Measurements from ENCODE around the gene PRAMEF2. TPM values are rescaled to one million over a fixed set of nuclear protein-coding genes. Genes with fewer than 3 reads are reported as not detected.

The PRAMEF2 gene
- total and polyA plus RNA-seq, 2 of the 8 experiments (the other 6 are each of a cell fraction or from before 2014, with no cell fraction given): not detected

Other genes with a start within 250 kb of the PRAMEF2 start
- 32.5 and 37.8 TPM in 2 replicates for gene DHRS3, start 238.9 kb upstream of the PRAMEF2 start, total RNA-seq (2021; fragmentation: NEBNext Ultra II Directional; extraction: Animal tissue kit (Norgen Biotek cat#: 25700))
- gene DHRS3, start 238.9 kb upstream of the PRAMEF2 start, polyA plus RNA-seq (2011; rRNA removed): 36.4 and 41.9 TPM in 2 replicates
- 0.40 TPM in 1 of 2 replicates, not detected in the other for gene AADACL4, start 213.0 kb upstream of the PRAMEF2 start, total RNA-seq (2021; fragmentation: NEBNext Ultra II Directional; extraction: Animal tissue kit (Norgen Biotek cat#: 25700))
- gene AADACL4, start 213.0 kb upstream of the PRAMEF2 start, polyA plus RNA-seq (2011; rRNA removed): 0.08 and 0.13 TPM in 2 replicates
- 2.3 and 2.4 TPM in 2 replicates for gene AADACL3, start 141.0 kb upstream of the PRAMEF2 start, total RNA-seq (2021; fragmentation: NEBNext Ultra II Directional; extraction: Animal tissue kit (Norgen Biotek cat#: 25700))
- 0.33 and 0.52 TPM in 2 replicates for gene AADACL3, start 141.0 kb upstream of the PRAMEF2 start, polyA plus RNA-seq (2011; rRNA removed)
- gene CFAP107, start 110.9 kb upstream of the PRAMEF2 start, total RNA-seq (2021; fragmentation: NEBNext Ultra II Directional; extraction: Animal tissue kit (Norgen Biotek cat#: 25700)): not detected in 2 replicates
- gene CFAP107, start 110.9 kb upstream of the PRAMEF2 start, polyA plus RNA-seq (2011; rRNA removed): 0.13 and 0.23 TPM in 2 replicates
- gene PRAMEF12, start 83.3 kb upstream of the PRAMEF2 start, total RNA-seq (2021; fragmentation: NEBNext Ultra II Directional; extraction: Animal tissue kit (Norgen Biotek cat#: 25700)): not detected in 2 replicates
- gene PRAMEF12, start 83.3 kb upstream of the PRAMEF2 start, polyA plus RNA-seq (2011; rRNA removed): not detected in 2 replicates
- not detected in 2 replicates for gene PRAMEF1, start 65.7 kb upstream of the PRAMEF2 start, total RNA-seq (2021; fragmentation: NEBNext Ultra II Directional; extraction: Animal tissue kit (Norgen Biotek cat#: 25700))
- gene PRAMEF1, start 65.7 kb upstream of the PRAMEF2 start, polyA plus RNA-seq (2011; rRNA removed): not detected in 2 replicates
- not detected in 2 replicates for gene PRAMEF11, start 25.7 kb upstream of the PRAMEF2 start, total RNA-seq (2021; fragmentation: NEBNext Ultra II Directional; extraction: Animal tissue kit (Norgen Biotek cat#: 25700))
- not detected in 2 replicates for gene PRAMEF11, start 25.7 kb upstream of the PRAMEF2 start, polyA plus RNA-seq (2011; rRNA removed)
- not detected in 2 replicates for gene HNRNPCL1, start 8.4 kb upstream of the PRAMEF2 start, total RNA-seq (2021; fragmentation: NEBNext Ultra II Directional; extraction: Animal tissue kit (Norgen Biotek cat#: 25700))
- gene HNRNPCL1, start 8.4 kb upstream of the PRAMEF2 start, polyA plus RNA-seq (2011; rRNA removed): not detected in 2 replicates
- not detected in 2 replicates for gene PRAMEF4, start 29.1 kb downstream of the PRAMEF2 start, total RNA-seq (2021; fragmentation: NEBNext Ultra II Directional; extraction: Animal tissue kit (Norgen Biotek cat#: 25700))
- not detected in 2 replicates for gene PRAMEF4, start 29.1 kb downstream of the PRAMEF2 start, polyA plus RNA-seq (2011; rRNA removed)
- not detected in 2 replicates for gene PRAMEF10, start 41.2 kb downstream of the PRAMEF2 start, total RNA-seq (2021; fragmentation: NEBNext Ultra II Directional; extraction: Animal tissue kit (Norgen Biotek cat#: 25700))
- gene PRAMEF10, start 41.2 kb downstream of the PRAMEF2 start, polyA plus RNA-seq (2011; rRNA removed): not detected in 2 replicates
- gene PRAMEF7, start 59.5 kb downstream of the PRAMEF2 start, total RNA-seq (2021; fragmentation: NEBNext Ultra II Directional; extraction: Animal tissue kit (Norgen Biotek cat#: 25700)): not detected in 2 replicates
- gene PRAMEF7, start 59.5 kb downstream of the PRAMEF2 start, polyA plus RNA-seq (2011; rRNA removed): not detected in 2 replicates
- not detected in 2 replicates for gene PRAMEF6, start 90.5 kb downstream of the PRAMEF2 start, total RNA-seq (2021; fragmentation: NEBNext Ultra II Directional; extraction: Animal tissue kit (Norgen Biotek cat#: 25700))
- not detected in 2 replicates for gene PRAMEF6, start 90.5 kb downstream of the PRAMEF2 start, polyA plus RNA-seq (2011; rRNA removed)
- not detected in 2 replicates for gene PRAMEF27, start 199.5 kb downstream of the PRAMEF2 start, total RNA-seq (2021; fragmentation: NEBNext Ultra II Directional; extraction: Animal tissue kit (Norgen Biotek cat#: 25700))
- not detected in 2 replicates for gene PRAMEF27, start 199.5 kb downstream of the PRAMEF2 start, polyA plus RNA-seq (2011; rRNA removed)
- not detected in 2 replicates for gene HNRNPCL3, start 203.7 kb downstream of the PRAMEF2 start, total RNA-seq (2021; fragmentation: NEBNext Ultra II Directional; extraction: Animal tissue kit (Norgen Biotek cat#: 25700))
- not detected in 2 replicates for gene HNRNPCL3, start 203.7 kb downstream of the PRAMEF2 start, polyA plus RNA-seq (2011; rRNA removed)
- not detected in 2 replicates for gene PRAMEF25, start 213.7 kb downstream of the PRAMEF2 start, total RNA-seq (2021; fragmentation: NEBNext Ultra II Directional; extraction: Animal tissue kit (Norgen Biotek cat#: 25700))
- not detected in 2 replicates for gene PRAMEF25, start 213.7 kb downstream of the PRAMEF2 start, polyA plus RNA-seq (2011; rRNA removed)

All from H1 (cell line).